MCF 10A (cell line): ENCODE results near the gene AZIN2. TPM values are rescaled to one million over a fixed set of nuclear protein-coding genes. Genes with fewer than 3 reads are reported as not detected.
A peak's percentile ranks its signal among the peaks of the same experiment; 100 is the strongest.

Experiments
- BruUV-seq: library from RNA; stranded (reverse); fragments of 400-500 nt; replicated peaks from 2 replicates; lab custom pipeline; 2021; lab: Mats Ljungman, UMichigan
- CTCF ChIA-PET: fragments of 300-600 bp; sonication (Branson Sonifier 250); formaldehyde crosslinking; extraction: SDS; loops from one replicate; lab custom pipeline; 2021; ENCODE audit warnings: antibody characterized with exemption, inconsistent platforms; lab: Yijun Ruan, JAX
- POLR2A ChIA-PET: fragments of 300-600, 350-650 bp; sonication (Branson Sonifier 250); formaldehyde crosslinking; extraction: SDS; loops from one replicate; lab custom pipeline; 2020; ENCODE audit warnings: antibody characterized with exemption, inconsistent platforms; lab: Yijun Ruan, JAX
- DNase-seq: peaks from one replicate; pipeline ENCODE4 v3.0.0-alpha.2; 2018; ENCODE audit not compliant: unreplicated experiment
- H3K27ac Mint-ChIP-seq: one replicate; pipeline ENCODE4 v1.8.0; 2022; ENCODE audit warnings: mild to moderate bottlenecking, low read depth, mixed read lengths; ENCODE audit not compliant: unreplicated experiment
- H3K27me3 Mint-ChIP-seq: one replicate; pipeline ENCODE4 v1.8.0; 2022; ENCODE audit warnings: mixed read lengths; ENCODE audit not compliant: insufficient read depth, unreplicated experiment
- H3K36me3 Mint-ChIP-seq: one replicate; pipeline ENCODE4 v1.8.0; 2022; ENCODE audit warnings: mild to moderate bottlenecking, moderate library complexity, mixed read lengths; ENCODE audit not compliant: insufficient read depth, unreplicated experiment
- H3K4me1 Mint-ChIP-seq: one replicate; pipeline ENCODE4 v1.8.0; 2022; ENCODE audit warnings: mixed read lengths; ENCODE audit not compliant: insufficient read depth, unreplicated experiment
- H3K4me3 Mint-ChIP-seq: one replicate; pipeline ENCODE4 v1.8.0; 2022; ENCODE audit warnings: mild to moderate bottlenecking, moderate library complexity, mixed read lengths; ENCODE audit not compliant: unreplicated experiment
- H3K9me3 Mint-ChIP-seq: one replicate; pipeline ENCODE4 v1.8.0; 2022; ENCODE audit warnings: mixed read lengths; ENCODE audit not compliant: unreplicated experiment
- CTCF ChIP-seq: fragments of 200-600 bp; IDR thresholded peaks from one replicate; pipeline ENCODE4 v1.8.0; 2022; ENCODE audit warnings: antibody characterized with exemption, mild to moderate bottlenecking; ENCODE audit not compliant: unreplicated experiment
- intact Hi-C: fragments of 100-400 bp; cut with micrococcal nuclease; formaldehyde crosslinking; loops from 2 replicates; pipeline ENCODE4 v1.14.1; 2022
- total RNA-seq: library from RNA; stranded (reverse); gene quantifications from 2 replicates; pipeline ENCODE4 v1.2.3, GENCODE V29; 2022

The AZIN2 gene
- total RNA-seq, 1 experiment from 2014 or later, result 1.6 TPM

GRCh38 chr1:33140153-33141149 lies 59.5 kb downstream of the AZIN2 start:
- peak; percentile 25 for DNase-seq
- no TSS peak for BruUV-seq
- intact Hi-C loops, result no loop called here
- peaks cover 12% of the 10 kb centered on the region for H3K27me3 Mint-ChIP-seq
- no peak overlapping the region for H3K4me3 Mint-ChIP-seq
- H3K9me3 Mint-ChIP-seq, result no peaks in the 10 kb centered on the region
- no peaks in the 10 kb centered on the region for H3K4me1 Mint-ChIP-seq
- TF ChIP-seq CTCF, result no peak
- ChIA-PET POLR2A (interaction anchor here (0.7 to 1.1 kb wide), 2 partner anchors 11 to 59 kb away, joined by 3 read pairs; partner anchors contain the start of gene AZIN2), CTCF (interaction anchor here (0.6 to 2.9 kb wide), 6 partner anchors 14 to 315 kb away, joined by 3 to 15 read pairs (median 4); no protein-coding TSS in a partner anchor)
- no peaks in the 10 kb centered on the region for H3K36me3 Mint-ChIP-seq
- peak overlapping the region; percentile 8 for H3K27ac Mint-ChIP-seq

- POLR2A ChIA-PET, result interaction anchor here (1.1 kb wide), 1 partner anchor 60 kb away, joined by 3 read pairs; the partner anchor contains the start of gene AZIN2
- Mint-ChIP-seq H3K4me3 (no peak overlapping the region), H3K4me1 (no peaks in the 10 kb centered on the region), H3K27ac (peak overlapping the region; percentile 8), H3K9me3 (no peaks in the 10 kb centered on the region), H3K27me3 (peaks cover 5% of the 10 kb centered on the region), H3K36me3 (no peaks in the 10 kb centered on the region)
- CTCF ChIA-PET, result interaction anchor here (0.6 to 2.9 kb wide), 6 partner anchors 14 to 314 kb away, joined by 3 to 15 read pairs (median 4); no protein-coding TSS in a partner anchor
- TF ChIP-seq CTCF, result no peak
- BruUV-seq, result no TSS peak
- intact Hi-C loops, result no loop called here
- DNase-seq, result no peak
These were observed 60.3 kb downstream of the AZIN2 start for GRCh38 chr1:33141216-33141615.

GRCh38 chr1:33141781-33142180 lies 60.8 kb downstream of the AZIN2 start:
- no peak overlapping the region for H3K27ac Mint-ChIP-seq
- CTCF ChIA-PET, result interaction anchor here (0.8 to 0.9 kb wide), 3 partner anchors 12 to 47 kb away, joined by 3 to 4 read pairs (median 4); no protein-coding TSS in a partner anchor
- H3K4me1 Mint-ChIP-seq, result no peaks in the 10 kb centered on the region
- intact Hi-C loops, result no loop called here
- no peaks in the 10 kb centered on the region for H3K36me3 Mint-ChIP-seq
- TF ChIP-seq CTCF, result no peak
- POLR2A ChIA-PET, result no interaction called here
- no peaks in the 10 kb centered on the region for H3K27me3 Mint-ChIP-seq
- no peak for DNase-seq
- no TSS peak for BruUV-seq
- H3K4me3 Mint-ChIP-seq, result no peak overlapping the region
- no peaks in the 10 kb centered on the region for H3K9me3 Mint-ChIP-seq

- BruUV-seq, result no TSS peak
- intact Hi-C loops, result no loop called here
- H3K27ac Mint-ChIP-seq, result no peak overlapping the region
- H3K4me3 Mint-ChIP-seq, result no peak overlapping the region
- H3K27me3 Mint-ChIP-seq, result no peaks in the 10 kb centered on the region
- H3K9me3 Mint-ChIP-seq, result no peaks in the 10 kb centered on the region
- no peak for TF ChIP-seq CTCF
- CTCF ChIA-PET, result interaction anchor here (0.8 to 0.9 kb wide), 2 partner anchors 13 to 16 kb away, joined by 4 read pairs; no protein-coding TSS in a partner anchor
- no peak for DNase-seq
- no peaks in the 10 kb centered on the region for H3K36me3 Mint-ChIP-seq
- POLR2A ChIA-PET, result no interaction called here
- no peaks in the 10 kb centered on the region for H3K4me1 Mint-ChIP-seq
These were observed 61.6 kb downstream of the AZIN2 start for GRCh38 chr1:33142483-33143064.
